Urothelium cell line (cell line): Measurements from ENCODE around the gene LDHD.

Experiments
- DNase-seq: peaks from one replicate; pipeline ENCODE4 v3.0.0; 2011; ENCODE audit warnings: low spot score, mixed read lengths
- FAIRE-seq: peaks from 2 replicates; lab custom pipeline; 2011; peaks lifted over from hg19 to GRCh38; lab: Jason Lieb, UNC

The LDHD gene

DNA sequence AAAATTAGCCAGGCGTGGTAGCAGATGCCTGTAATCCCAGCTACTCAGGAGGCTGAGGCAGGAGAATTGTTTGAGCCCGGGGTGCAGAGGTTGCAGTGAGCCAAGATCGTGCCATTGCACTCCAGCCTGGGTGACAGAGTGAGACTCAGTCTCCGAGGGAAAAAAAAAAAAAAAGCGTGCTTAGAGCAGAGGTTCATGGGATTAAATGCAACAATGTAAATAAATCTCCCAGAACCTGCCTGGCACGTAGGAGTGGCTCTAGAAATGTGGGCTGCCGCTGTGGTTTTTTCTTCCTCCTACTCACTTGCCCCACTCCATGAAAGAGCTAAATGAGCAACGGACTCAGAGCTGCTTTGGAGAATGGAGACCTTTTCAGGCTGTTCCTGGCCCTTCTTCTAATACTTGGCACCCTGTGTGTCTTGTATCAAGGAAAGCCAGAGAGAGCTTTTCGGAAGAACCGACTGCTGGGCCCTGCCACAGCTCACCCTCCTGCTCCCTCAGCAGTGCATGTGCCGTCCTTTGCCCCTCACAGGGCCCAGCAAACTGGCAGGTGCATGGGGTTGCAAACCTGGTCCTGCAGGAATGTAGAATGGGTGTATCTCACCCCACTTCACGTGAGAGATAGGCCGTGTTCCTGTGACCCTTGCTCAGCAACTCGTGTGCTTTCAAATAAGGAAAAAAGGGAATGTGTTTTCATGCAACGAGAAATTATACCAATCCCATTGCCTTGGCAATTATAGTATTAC lies 52.0 kb downstream of the LDHD start:
- FAIRE-seq (no peak), DNase-seq (peak; percentile 17)

DNA sequence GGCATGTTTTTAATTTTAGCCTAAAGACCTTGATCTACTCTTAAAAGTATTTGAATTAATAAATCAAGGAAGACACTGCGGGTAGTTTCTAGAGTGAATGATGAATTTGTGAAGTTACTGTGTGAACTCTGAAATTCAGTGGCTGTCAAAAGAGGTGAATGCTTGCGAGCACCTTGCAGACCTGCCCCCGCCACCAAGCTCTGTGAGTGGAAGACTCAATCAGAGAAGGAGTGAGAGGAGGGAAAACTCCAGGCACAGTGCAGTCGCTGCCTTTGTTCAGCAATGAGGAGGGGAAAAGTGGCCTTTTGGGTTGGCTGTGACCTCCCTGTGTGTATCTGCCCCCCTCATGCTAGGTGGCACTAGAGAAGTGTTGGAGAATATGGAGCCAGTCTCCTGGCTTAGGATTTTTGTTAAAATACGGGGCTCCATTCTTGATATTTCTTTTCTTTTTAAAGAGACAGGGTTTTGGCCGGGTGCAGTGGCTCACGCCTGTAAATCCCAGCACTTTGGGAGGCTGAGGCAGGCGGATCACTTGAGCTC lies 53.0 kb downstream of the LDHD start:
- DNase-seq (no peak), FAIRE-seq (no peak)

GRCh38 chr16:75062976-75063346 lies 53.6 kb downstream of the LDHD start:
- no peak for FAIRE-seq

GRCh38 chr16:75062135-75062975 lies 54.2 kb downstream of the LDHD start:
- no peak for FAIRE-seq

More at GRCh38 chr16:75062976-75063346, 53.6 kb downstream of the LDHD start:
- no peak for DNase-seq

More at GRCh38 chr16:75062135-75062975, 54.2 kb downstream of the LDHD start:
- no peak for DNase-seq
